GM12891 (cell line): ENCODE data around the gene YWHAH.
A peak's percentile ranks its signal among the peaks of the same experiment; 100 is the strongest.

Experiments
- DNase-seq: peaks from one replicate; pipeline ENCODE4 v3.0.0; 2011; ENCODE audit warnings: low spot score; ENCODE audit not compliant: insufficient read length
- FAIRE-seq: peaks from 2 replicates; lab custom pipeline; 2011; peaks lifted over from hg19 to GRCh38; lab: Jason Lieb, UNC
- PAX5 ChIP-seq: IDR thresholded peaks from 2 replicates; pipeline ENCODE4 v1.6.1; 2011; ENCODE audit warnings: low read length, moderate library complexity, mild to moderate bottlenecking; ENCODE audit not compliant: insufficient read depth, severe bottlenecking
- POLR2A ChIP-seq: IDR thresholded peaks from 2 replicates; pipeline ENCODE4 v1.6.1; 2011; ENCODE audit warnings: low read depth, low read length, control low read depth
- POLR2AphosphoS5 ChIP-seq: IDR thresholded peaks from 2 replicates; pipeline ENCODE4 v1.6.1; 2011; ENCODE audit warnings: low read depth, low read length, control low read depth
- POU2F2 ChIP-seq: IDR thresholded peaks from 2 replicates; pipeline ENCODE4 v1.6.1; 2011; ENCODE audit warnings: low read depth, mild to moderate bottlenecking, control low read depth, low read length, moderate library complexity
- SPI1 ChIP-seq: IDR thresholded peaks from 2 replicates; pipeline ENCODE4 v1.6.1; 2011; ENCODE audit warnings: low read depth, low read length, control low read depth
- TAF1 ChIP-seq: IDR thresholded peaks from 2 replicates; pipeline ENCODE4 v1.6.1; 2011; ENCODE audit warnings: low read depth, low read length, control low read depth

The YWHAH gene

DNA sequence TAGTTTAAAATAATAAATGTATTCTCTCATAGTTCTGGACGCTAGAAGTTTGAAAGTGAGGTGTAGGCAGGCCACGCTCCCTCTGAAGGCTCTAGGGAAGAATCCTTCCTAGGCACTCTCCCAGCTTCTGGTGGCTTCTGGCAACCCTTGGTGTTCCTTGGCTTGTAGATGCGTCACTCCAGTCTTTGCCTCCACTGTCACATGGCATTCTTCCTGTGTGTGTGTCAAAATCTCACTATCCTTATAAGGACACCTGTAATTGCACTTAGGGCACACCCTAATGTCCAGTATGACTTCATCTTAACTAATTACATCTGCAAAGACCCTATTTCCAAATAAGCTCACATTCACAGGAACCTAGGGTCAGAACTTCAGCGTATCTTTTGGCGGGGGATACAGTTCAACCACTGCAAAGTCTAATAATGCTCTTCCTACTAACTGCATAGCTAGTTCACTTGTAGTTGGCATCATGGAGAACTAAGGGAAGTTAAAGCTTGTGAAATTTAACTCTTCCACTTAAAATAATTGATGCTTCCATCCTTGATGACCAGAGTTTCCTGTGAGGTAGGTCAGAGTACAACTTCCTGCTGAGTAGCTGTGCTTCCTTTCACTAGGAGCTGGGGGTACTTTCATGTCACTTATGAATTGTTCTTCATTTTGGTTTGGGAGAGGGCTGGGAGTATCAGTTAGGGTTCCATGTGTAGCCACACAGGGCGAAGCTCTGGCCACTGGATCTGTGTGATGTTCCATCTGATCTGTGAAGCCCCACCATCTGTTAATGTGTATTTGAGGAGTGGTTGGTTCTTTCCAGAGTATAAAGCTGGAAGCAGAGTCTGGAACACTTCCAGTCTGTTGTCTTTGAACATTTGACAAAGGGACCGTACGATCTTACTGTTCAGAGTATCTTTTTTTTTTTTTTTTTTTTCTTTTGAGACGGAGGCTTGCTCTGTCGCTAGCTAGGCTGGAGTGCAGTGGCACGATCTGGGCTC is 10.5 kb downstream of the YWHAH start:
- FAIRE-seq = no peak
- TF ChIP-seq POLR2AphosphoS5 = no peak
- TF ChIP-seq POU2F2 = no peak
- no peak for TF ChIP-seq POLR2A
- no peak for TF ChIP-seq SPI1
- no peak for TF ChIP-seq PAX5
- no peak for TF ChIP-seq TAF1
- DNase-seq = no peak

DNA sequence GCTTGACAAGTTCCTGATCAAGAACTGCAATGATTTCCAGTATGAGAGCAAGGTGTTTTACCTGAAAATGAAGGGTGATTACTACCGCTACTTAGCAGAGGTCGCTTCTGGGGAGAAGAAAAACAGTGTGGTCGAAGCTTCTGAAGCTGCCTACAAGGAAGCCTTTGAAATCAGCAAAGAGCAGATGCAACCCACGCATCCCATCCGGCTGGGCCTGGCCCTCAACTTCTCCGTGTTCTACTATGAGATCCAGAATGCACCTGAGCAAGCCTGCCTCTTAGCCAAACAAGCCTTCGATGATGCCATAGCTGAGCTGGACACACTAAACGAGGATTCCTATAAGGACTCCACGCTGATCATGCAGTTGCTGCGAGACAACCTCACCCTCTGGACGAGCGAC is 12.0 kb downstream of the YWHAH start:
- FAIRE-seq (no peak), DNase-seq (no peak)
- TF ChIP-seq POU2F2 (no peak), POLR2A (no peak), PAX5 (no peak), POLR2AphosphoS5 (no peak), SPI1 (no peak), TAF1 (no peak)

DNA sequence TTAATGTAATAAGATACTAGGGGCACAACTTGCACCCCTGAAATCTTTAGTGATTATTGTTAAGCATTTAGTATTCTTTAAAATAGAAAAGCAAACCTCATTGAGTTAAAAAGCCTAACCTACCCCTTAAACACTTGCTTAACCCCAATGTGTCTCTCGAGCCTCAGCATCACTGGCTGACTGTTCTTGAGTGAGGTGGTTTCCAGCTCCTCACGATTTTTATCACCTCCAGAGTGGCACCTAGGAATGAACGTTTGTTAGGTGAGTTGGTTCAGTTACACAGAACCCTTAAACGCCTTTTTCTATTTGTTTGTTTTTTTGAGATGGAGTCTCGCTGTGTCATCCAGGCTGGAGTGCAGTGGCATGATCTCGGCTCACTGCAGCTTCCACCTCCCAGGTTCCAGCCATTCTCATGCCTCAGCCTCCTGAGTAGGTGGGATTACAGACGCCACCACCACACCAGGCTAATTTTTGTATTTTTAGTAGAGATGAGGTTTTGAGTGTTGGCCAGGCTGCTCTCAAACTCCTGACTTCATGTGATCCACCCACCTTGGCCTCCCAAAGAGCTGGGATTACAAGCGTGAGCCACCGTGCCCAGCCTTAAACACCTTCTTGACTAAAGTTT is 13.7 kb downstream of the YWHAH start:
- TF ChIP-seq POLR2AphosphoS5 = no peak
- no peak for TF ChIP-seq PAX5
- TF ChIP-seq POLR2A = no peak
- DNase-seq (no peak), FAIRE-seq (no peak)

DNA sequence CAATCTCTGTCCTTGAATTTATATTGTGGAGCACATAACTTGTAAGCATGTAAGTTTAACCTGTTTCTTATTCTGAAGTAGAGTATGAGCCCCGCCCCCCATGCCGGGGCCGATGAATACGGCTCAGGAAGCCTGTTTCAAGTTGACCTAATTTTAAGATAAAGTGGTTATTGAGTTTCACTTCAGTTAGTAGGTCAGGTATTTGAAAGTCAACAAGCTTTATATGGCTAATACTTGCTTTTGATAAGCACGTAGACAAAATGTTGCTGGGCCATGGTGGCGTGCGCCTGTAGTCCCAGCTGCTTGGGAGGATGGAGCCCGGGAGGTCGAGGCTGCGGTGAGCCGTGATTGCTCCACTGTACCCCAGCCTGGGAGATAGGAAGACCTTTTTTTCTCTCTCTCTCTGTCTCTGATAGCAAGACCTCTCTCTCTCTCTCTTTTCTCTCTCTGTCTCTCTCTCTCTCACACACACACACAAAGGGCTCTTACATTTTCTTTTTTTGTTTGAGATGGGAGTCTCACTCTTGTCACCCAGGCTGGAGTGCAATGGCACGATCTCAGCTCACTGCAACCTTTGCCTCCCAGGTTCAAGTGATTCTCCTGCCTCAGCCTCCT is 14.4 kb downstream of the YWHAH start:
- FAIRE-seq (no peak), DNase-seq (no peak)
- TF ChIP-seq POLR2AphosphoS5 (no peak), SPI1 (no peak), PAX5 (no peak), POU2F2 (no peak), TAF1 (no peak), POLR2A (no peak)

DNA sequence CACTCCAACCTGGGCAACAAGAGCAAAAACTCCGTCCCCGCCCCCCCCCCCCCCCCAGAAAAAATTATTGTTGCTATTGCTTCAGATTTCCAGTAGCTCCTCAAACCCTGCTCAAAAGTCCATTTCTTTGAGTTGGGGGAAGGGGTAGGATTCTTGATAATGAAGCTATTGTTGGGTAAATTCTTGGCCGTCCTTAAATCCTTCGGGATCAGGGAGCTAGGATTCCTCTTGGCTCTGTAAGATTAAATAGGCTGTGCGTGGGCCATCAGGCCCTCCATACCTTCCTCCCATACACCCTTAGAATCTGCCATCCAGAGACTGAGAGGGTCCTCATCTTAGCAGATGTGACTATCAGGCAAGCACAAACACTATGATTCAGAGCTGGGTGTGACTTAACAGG is 16.4 kb downstream of the YWHAH start:
- DNase-seq = no peak
- TF ChIP-seq POLR2AphosphoS5 (no peak), TAF1 (no peak), POU2F2 (no peak), SPI1 (no peak), POLR2A (no peak), PAX5 (no peak)
- no peak for FAIRE-seq

DNA sequence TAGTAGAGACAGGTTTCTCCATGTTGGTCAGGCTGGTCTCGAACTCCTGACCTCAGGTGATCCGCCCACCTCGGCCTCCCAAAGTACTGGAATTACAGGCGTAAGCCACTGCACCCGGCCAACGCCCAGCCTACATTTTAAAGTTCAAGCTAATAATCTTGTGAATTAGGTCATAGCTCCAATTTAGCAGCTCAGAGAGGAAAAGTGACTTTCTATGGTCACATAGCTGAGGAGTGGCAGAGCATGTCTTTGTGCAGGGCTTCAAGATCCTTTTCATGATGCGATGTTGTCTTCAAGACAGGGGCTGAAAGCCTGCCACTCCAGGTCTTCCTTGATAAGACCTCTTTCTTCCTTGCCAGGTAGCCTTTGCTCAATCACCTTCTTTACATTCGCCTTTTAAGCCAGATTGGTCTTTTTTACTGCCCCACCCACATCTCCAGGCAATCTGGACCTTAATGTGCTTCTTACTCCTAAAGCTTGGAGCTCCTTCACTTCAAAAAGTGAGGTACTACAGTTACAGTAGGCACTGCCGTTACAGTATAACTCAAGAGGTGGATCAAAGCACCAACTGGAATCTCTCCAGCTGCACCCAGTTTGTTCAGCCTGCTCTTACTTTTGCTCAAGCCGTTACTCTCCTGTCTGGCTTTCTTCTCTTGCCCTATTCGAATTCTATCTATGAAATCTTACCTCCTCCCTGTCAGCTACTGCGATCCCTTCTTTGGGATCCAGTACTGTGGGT is 18.2 kb downstream of the YWHAH start:
- DNase-seq (no peak), FAIRE-seq (no peak)
- TF ChIP-seq POU2F2 (no peak), TAF1 (no peak), POLR2A (no peak), POLR2AphosphoS5 (no peak), SPI1 (no peak), PAX5 (no peak)

DNA sequence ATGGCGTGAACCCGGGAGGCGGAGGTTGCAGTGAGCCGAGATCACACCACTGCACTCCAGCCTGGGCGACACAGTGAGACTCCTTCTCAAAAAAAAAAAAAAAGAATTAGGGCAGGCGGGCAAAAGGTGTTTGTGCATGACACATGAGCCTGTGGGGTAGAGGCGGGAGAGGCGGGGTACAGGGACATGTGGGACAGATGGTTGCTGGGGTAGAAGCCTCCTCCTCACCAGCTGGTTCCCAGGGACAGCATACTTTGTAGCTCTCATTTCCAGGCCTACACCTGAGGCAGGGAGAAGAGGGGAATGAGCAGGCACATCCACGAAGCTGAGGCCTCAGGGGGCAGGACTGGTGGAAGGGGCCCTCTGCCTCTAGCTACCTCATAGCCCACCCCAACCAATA is 23.7 kb downstream of the YWHAH start:
- FAIRE-seq = no peak
- no peak for DNase-seq
- TF ChIP-seq PAX5 (no peak), SPI1 (no peak), POU2F2 (no peak), TAF1 (no peak), POLR2A (no peak), POLR2AphosphoS5 (no peak)

DNA sequence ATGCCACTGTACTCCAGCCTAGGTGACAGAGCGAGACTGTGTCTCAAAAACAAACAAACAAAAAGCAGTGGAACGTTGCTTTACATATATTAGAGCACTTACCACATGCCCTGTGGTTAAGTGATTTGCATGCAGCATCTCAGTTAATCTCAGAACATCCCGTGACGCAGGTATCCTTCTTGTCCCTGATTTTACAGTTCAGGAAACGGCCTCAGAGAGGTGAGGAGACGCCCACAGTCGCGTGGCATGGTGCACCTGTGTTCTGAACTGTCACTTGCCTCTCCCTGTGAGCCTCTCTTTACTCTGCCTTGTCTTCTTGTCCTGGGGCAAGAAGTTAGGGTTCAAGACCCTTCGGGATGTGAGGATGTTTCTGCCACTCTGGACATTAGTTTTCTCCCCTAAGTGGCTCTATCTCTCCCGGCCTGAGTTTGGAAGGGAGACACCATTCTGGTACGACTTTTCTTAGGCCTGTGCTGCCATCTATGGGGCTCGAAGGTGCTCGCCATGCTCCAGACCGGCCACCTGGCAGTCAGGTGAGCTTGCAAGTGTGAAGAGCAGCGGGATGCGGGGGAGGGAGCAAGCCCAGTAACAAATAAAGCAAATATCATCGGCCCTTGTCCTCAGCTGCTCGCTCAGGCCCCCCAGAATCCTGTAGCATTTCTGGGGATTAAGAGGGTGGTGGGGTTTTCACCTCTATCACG is 25.6 kb downstream of the YWHAH start:
- TF ChIP-seq TAF1 (no peak), POU2F2 (peak; percentile 90)
- DNase-seq = peak; percentile 73
- FAIRE-seq = peak; percentile 90
